ENCODE measurements around the gene NKAIN1. TPM values are rescaled to one million over a fixed set of nuclear protein-coding genes. Genes with fewer than 3 reads are reported as not detected.
A peak's percentile ranks its signal among the peaks of the same experiment; 100 is the strongest.

The NKAIN1 gene
- total RNA-seq (2021) = 34.0 to 36.8 TPM (median 35.3 TPM) in 3 replicates
- percentile 52 among the genes with signal in this experiment for Bru-seq, nascent RNA
- long read RNA-seq, experiment 1, transcript NKAIN1-201 (7 exons, 2,589 nt) = major isoform, 77 of 112 reads
- long read RNA-seq, experiment 1, partial matches to known transcripts = 7 of 112 reads
- long read RNA-seq, experiment 1, other reads (novel, unspliced or antisense) = 28 of 112 reads
- long read RNA-seq, experiment 2, transcript NKAIN1-201 (7 exons, 2,589 nt) = major isoform, 28 of 60 reads
- long read RNA-seq, experiment 2, partial matches to known transcripts = 4 of 60 reads
- long read RNA-seq, experiment 2, other reads (novel, unspliced or antisense) = 28 of 60 reads
- long read RNA-seq, experiment 3 = 0 reads

DNA sequence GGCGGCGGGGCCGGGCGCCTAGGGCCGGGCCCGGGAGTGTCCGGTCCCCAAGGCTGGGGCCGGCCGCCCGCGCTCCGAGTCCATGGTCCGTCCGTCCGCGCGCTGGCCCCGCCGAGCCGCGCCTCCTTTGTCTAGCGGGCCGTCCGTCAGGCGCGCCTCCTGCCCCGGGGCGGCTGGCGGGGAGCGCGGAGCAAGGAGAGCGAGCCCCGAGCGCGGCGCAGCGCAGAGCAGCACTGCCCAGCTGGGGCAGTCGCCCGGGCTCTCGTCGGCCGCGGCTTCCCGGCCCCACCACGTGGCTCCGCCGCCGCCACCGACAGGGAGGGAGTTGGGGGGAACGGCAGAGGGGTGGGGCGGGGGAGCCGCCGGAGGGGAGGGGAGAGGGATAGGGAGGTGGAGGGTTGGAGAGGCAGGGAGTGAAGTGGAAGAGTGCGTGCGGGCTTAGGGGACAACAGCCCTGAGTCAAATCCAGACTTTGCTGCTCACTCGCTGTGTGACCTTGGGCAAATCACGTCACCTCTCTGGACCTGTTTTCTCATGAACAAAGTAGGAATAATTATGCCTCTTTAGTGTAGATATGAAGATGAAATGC is at the start of gene NKAIN1:
Gene NKAIN1, minus strand, starts transcription at position 235 of the 589 bp plus-strand sequence. CDS start 340 bp downstream, outside the sequence.
- Mint-ChIP-seq H3K4me3 (peak within 1 kb of the TSS; percentile 75), H3K4me1 (peaks cover 17% of the 10 kb centered on the region), H3K9me3 (no peaks in the 10 kb centered on the region), H3K27ac (no peak within 1 kb of the TSS), H3K36me3 (no peaks in the 10 kb centered on the region), H3K27me3 (ENCODE audit: low read depth) (peaks cover 26% of the 10 kb centered on the region)
- ChIA-PET CTCF (no interaction called here), POLR2A (no interaction called here)
- peak; percentile 75 for ATAC-seq
- peak; percentile 67 for DNase-seq (ENCODE audit: low spot score)
- TF ChIP-seq KAT7 (CRISPR knock-in tag; IDR thresholded peaks at IDR 0.05; ENCODE audit: borderline replicate concordance) = no peak
- peak; percentile 55; the same call in 1 of the 2 replicates for TF ChIP-seq SP1 (CRISPR knock-in tag; conservative IDR thresholded peaks at IDR 0.05)
- no peak for TF ChIP-seq IRF1 (CRISPR knock-in tag; IDR thresholded peaks at IDR 0.05)
- TF ChIP-seq NFATC4 (CRISPR knock-in tag; IDR thresholded peaks at IDR 0.05) = no peak
- peak; percentile 33; the same call in 1 of the 2 replicates for TF ChIP-seq MAX (CRISPR knock-in tag; IDR thresholded peaks at IDR 0.05)
- TF ChIP-seq E2F1 (CRISPR knock-in tag; IDR thresholded peaks at IDR 0.05) = no peak
- no peak for TF ChIP-seq OVOL2 (CRISPR knock-in tag; IDR thresholded peaks at IDR 0.05; ENCODE audit: borderline replicate concordance)
- no peak for TF ChIP-seq E2F4 (CRISPR knock-in tag; IDR thresholded peaks at IDR 0.05; ENCODE audit: borderline replicate concordance, low read depth)
- no peak for TF ChIP-seq EMX1 (CRISPR knock-in tag; IDR thresholded peaks at IDR 0.05)
- TF ChIP-seq, protein P1, sequence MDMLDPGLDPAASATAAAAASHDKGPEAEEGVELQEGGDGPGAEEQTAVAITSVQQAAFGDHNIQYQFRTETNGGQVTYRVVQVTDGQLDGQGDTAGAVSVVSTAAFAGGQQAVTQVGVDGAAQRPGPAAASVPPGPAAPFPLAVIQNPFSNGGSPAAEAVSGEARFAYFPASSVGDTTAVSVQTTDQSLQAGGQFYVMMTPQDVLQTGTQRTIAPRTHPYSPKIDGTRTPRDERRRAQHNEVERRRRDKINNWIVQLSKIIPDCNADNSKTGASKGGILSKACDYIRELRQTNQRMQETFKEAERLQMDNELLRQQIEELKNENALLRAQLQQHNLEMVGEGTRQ (CRISPR knock-in tag; IDR thresholded peaks at IDR 0.05) = peak; percentile 77
- TF ChIP-seq FOXP1 (CRISPR knock-in tag; IDR thresholded peaks at IDR 0.05; ENCODE audit: borderline replicate concordance) = peak; percentile 56; the same call in 1 of the 2 replicates
- no peak for TF ChIP-seq TEAD4 (CRISPR knock-in tag; IDR thresholded peaks at IDR 0.05)
- TF ChIP-seq NR3C1 (CRISPR knock-in tag; conservative IDR thresholded peaks at IDR 0.05; ENCODE audit: low read depth) = no peak
- 0 out of 2 replicates have a peak, but pooled peaks have one; percentile 19 for TF ChIP-seq TEAD1 (CRISPR knock-in tag; IDR thresholded peaks at IDR 0.05)
- TF ChIP-seq FOXJ3 (CRISPR knock-in tag; IDR thresholded peaks at IDR 0.05; ENCODE audit: borderline replicate concordance) = no peak
- TF ChIP-seq, protein P2, sequence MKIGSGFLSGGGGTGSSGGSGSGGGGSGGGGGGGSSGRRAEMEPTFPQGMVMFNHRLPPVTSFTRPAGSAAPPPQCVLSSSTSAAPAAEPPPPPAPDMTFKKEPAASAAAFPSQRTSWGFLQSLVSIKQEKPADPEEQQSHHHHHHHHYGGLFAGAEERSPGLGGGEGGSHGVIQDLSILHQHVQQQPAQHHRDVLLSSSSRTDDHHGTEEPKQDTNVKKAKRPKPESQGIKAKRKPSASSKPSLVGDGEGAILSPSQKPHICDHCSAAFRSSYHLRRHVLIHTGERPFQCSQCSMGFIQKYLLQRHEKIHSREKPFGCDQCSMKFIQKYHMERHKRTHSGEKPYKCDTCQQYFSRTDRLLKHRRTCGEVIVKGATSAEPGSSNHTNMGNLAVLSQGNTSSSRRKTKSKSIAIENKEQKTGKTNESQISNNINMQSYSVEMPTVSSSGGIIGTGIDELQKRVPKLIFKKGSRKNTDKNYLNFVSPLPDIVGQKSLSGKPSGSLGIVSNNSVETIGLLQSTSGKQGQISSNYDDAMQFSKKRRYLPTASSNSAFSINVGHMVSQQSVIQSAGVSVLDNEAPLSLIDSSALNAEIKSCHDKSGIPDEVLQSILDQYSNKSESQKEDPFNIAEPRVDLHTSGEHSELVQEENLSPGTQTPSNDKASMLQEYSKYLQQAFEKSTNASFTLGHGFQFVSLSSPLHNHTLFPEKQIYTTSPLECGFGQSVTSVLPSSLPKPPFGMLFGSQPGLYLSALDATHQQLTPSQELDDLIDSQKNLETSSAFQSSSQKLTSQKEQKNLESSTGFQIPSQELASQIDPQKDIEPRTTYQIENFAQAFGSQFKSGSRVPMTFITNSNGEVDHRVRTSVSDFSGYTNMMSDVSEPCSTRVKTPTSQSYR (CRISPR knock-in tag; IDR thresholded peaks at IDR 0.05) = no peak
- no peak for TF ChIP-seq ZSCAN18 (CRISPR knock-in tag; IDR thresholded peaks at IDR 0.05)
- TF ChIP-seq, protein P3, sequence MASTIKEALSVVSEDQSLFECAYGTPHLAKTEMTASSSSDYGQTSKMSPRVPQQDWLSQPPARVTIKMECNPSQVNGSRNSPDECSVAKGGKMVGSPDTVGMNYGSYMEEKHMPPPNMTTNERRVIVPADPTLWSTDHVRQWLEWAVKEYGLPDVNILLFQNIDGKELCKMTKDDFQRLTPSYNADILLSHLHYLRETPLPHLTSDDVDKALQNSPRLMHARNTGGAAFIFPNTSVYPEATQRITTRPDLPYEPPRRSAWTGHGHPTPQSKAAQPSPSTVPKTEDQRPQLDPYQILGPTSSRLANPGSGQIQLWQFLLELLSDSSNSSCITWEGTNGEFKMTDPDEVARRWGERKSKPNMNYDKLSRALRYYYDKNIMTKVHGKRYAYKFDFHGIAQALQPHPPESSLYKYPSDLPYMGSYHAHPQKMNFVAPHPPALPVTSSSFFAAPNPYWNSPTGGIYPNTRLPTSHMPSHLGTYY (CRISPR knock-in tag; IDR thresholded peaks at IDR 0.05) = no peak
- TF ChIP-seq TP53 (CRISPR knock-in tag; IDR thresholded peaks at IDR 0.05) = no peak
- TF ChIP-seq, protein P4, sequence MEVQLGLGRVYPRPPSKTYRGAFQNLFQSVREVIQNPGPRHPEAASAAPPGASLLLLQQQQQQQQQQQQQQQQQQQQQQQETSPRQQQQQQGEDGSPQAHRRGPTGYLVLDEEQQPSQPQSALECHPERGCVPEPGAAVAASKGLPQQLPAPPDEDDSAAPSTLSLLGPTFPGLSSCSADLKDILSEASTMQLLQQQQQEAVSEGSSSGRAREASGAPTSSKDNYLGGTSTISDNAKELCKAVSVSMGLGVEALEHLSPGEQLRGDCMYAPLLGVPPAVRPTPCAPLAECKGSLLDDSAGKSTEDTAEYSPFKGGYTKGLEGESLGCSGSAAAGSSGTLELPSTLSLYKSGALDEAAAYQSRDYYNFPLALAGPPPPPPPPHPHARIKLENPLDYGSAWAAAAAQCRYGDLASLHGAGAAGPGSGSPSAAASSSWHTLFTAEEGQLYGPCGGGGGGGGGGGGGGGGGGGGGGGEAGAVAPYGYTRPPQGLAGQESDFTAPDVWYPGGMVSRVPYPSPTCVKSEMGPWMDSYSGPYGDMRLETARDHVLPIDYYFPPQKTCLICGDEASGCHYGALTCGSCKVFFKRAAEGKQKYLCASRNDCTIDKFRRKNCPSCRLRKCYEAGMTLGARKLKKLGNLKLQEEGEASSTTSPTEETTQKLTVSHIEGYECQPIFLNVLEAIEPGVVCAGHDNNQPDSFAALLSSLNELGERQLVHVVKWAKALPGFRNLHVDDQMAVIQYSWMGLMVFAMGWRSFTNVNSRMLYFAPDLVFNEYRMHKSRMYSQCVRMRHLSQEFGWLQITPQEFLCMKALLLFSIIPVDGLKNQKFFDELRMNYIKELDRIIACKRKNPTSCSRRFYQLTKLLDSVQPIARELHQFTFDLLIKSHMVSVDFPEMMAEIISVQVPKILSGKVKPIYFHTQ (CRISPR knock-in tag; IDR thresholded peaks at IDR 0.05) = no peak
